ENCODE data around the gene CYP2E1. TPM values are rescaled to one million over a fixed set of nuclear protein-coding genes. Genes with fewer than 3 reads are reported as not detected.

The CYP2E1 gene
- 1 to 10 TPM in 2 of 4 donors, under 1 TPM in 2; 0.31 to 2.3 (median 1.3) TPM for total RNA-seq

GRCh38 chr10:133526957-133527588, at the start of gene CYP2E1:
TSS of gene CYP2E1 (plus strand) at chr10:133527363. CDS start at chr10:133527396, 33 bp downstream.
- DNase-seq (ENCODE audit: low spot score) (no peak), ATAC-seq (ENCODE audit: low FRiP score) (no peak)
- TF ChIP-seq CTCF (IDR thresholded peaks at IDR 0.05), result no peak

- no peak for ATAC-seq (ENCODE audit: low FRiP score)
- no peak for DNase-seq (ENCODE audit: low spot score)
- TF ChIP-seq CTCF (IDR thresholded peaks at IDR 0.05), result no peak
These were observed 46.0 kb upstream of the CYP2E1 start for GRCh38 chr10:133481086-133481643.

GRCh38 chr10:133481657-133482056, 45.5 kb upstream of the CYP2E1 start:
- no peak for TF ChIP-seq CTCF (IDR thresholded peaks at IDR 0.05)
- DNase-seq (ENCODE audit: low spot score), result no peak
- no peak for ATAC-seq (ENCODE audit: low FRiP score)

- no peak for TF ChIP-seq CTCF (IDR thresholded peaks at IDR 0.05)
- no peak for ATAC-seq (ENCODE audit: low FRiP score)
- no peak for DNase-seq (ENCODE audit: low spot score)
These were observed 42.3 kb upstream of the CYP2E1 start for GRCh38 chr10:133484818-133485217.

- no peak for ATAC-seq (ENCODE audit: low FRiP score)
- TF ChIP-seq CTCF (IDR thresholded peaks at IDR 0.05), result no peak
- DNase-seq (ENCODE audit: low spot score), result no peak
These were observed 40.1 kb upstream of the CYP2E1 start for GRCh38 chr10:133487085-133487484.

GRCh38 chr10:133488354-133488753, 38.8 kb upstream of the CYP2E1 start:
- ATAC-seq (ENCODE audit: low FRiP score), result no peak
- no peak for TF ChIP-seq CTCF (IDR thresholded peaks at IDR 0.05)
- DNase-seq (ENCODE audit: low spot score), result no peak

All from omental fat pad (tissue), 4 donors.